ENCODE measurements around the gene CLP1.
"Not testable (repeated sequence)": the region's sequence is repeated elsewhere in the genome, so short reads cannot be mapped to it uniquely, and the experiment has no call there.

CLP1 gene

DNA sequence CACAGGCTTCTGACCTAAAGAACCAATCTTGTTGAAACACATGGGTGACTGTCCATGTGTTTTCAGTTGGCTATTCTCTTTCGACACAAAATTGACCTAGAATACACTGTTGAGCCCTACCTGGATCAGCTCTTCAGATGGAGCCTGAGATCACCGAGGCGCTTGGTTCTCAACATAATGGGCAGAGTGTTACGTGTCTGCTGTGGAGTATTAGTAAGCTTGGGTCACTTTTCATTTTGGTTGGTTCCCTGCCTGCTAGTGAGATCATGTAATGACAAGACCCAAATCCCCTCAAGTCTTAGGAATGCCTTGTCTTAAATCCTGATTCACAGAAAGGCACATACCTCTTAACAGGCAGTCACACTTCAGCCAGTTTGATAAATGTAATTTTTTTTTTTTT is 45.8 kb downstream of the CLP1 start:
- peaks cover 56% of the 10 kb centered on the region for H3K36me3 ChIP-seq (ENCODE audit: control insufficient read depth, low read length)
- H4K20me1 ChIP-seq (ENCODE audit: control insufficient read depth, insufficient read depth, low read depth, low read length) = no peaks in the 10 kb centered on the region
- no peak overlapping the region for H3K4me2 ChIP-seq (ENCODE audit: low read length)
- H3K4me3 ChIP-seq (ENCODE audit: low read length) = no peak overlapping the region
- no peak overlapping the region for H3K27ac ChIP-seq (ENCODE audit: low read depth, low read length)
- no peaks in the 10 kb centered on the region for H3K9me2 ChIP-seq (replicated peaks; ENCODE audit: control insufficient read depth, low read length)
- peaks cover 9% of the 10 kb centered on the region; the same call in 1 of the 2 replicates for H3F3A ChIP-seq (ENCODE audit: control insufficient read depth, insufficient read depth)
- H3K27me3 ChIP-seq (ENCODE audit: control insufficient read depth, low read length) = no peaks in the 10 kb centered on the region
- no peaks in the 10 kb centered on the region for H3K9me3 ChIP-seq (ENCODE audit: control insufficient read depth, insufficient read depth, low read length)
- TF ChIP-seq CTCF (IDR thresholded peaks at IDR 0.05; ENCODE audit: low read depth, low read length, poor library complexity, severe bottlenecking) (no peak), EZH2phosphoT487 (IDR thresholded peaks at IDR 0.05; ENCODE audit: borderline replicate concordance, low read length) (no peak)
- H3K79me2 ChIP-seq (ENCODE audit: control insufficient read depth, low read length) = no peaks in the 10 kb centered on the region
- H3K4me1 ChIP-seq (ENCODE audit: control insufficient read depth, low read length) = no peaks in the 10 kb centered on the region

DNA sequence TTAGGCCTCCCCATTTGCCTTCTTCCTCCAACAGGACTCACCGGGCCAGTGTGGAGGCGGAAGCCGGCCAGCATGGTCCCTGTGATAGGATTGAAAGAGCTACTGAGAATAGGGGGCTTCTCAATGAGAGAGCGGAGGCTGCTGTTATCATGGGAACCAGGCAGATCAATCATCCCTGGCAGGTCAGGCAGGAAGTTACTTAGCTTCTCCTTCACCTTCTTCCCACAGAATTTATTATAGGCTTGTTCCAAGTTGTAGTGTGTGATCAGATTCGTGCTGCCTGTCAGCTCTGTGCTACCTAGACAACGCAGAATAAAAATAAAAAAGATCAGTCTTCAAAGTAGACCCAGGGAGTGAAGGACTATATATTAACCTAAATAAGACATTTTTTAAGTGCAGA is 47.4 kb downstream of the CLP1 start:
- no peaks in the 10 kb centered on the region for H3K27me3 ChIP-seq (ENCODE audit: control insufficient read depth, low read length)
- TF ChIP-seq CTCF (IDR thresholded peaks at IDR 0.05; ENCODE audit: low read depth, low read length, poor library complexity, severe bottlenecking) (no peak), EZH2phosphoT487 (IDR thresholded peaks at IDR 0.05; ENCODE audit: borderline replicate concordance, low read length) (no peak)
- H3K27ac ChIP-seq (ENCODE audit: low read depth, low read length) = no peak overlapping the region
- no peaks in the 10 kb centered on the region for H4K20me1 ChIP-seq (ENCODE audit: control insufficient read depth, insufficient read depth, low read depth, low read length)
- no peaks in the 10 kb centered on the region for H3K4me1 ChIP-seq (ENCODE audit: control insufficient read depth, low read length)
- H3K79me2 ChIP-seq (ENCODE audit: control insufficient read depth, low read length) = no peaks in the 10 kb centered on the region
- no peaks in the 10 kb centered on the region for H3K9me3 ChIP-seq (ENCODE audit: control insufficient read depth, insufficient read depth, low read length)
- H3F3A ChIP-seq (ENCODE audit: control insufficient read depth, insufficient read depth) = peaks cover 9% of the 10 kb centered on the region; the same call in 1 of the 2 replicates
- no peak overlapping the region for H3K4me2 ChIP-seq (ENCODE audit: low read length)
- H3K36me3 ChIP-seq (ENCODE audit: control insufficient read depth, low read length) = peaks cover 40% of the 10 kb centered on the region
- H3K4me3 ChIP-seq (ENCODE audit: low read length) = no peak overlapping the region
- H3K9me2 ChIP-seq (replicated peaks; ENCODE audit: control insufficient read depth, low read length) = no peaks in the 10 kb centered on the region

DNA sequence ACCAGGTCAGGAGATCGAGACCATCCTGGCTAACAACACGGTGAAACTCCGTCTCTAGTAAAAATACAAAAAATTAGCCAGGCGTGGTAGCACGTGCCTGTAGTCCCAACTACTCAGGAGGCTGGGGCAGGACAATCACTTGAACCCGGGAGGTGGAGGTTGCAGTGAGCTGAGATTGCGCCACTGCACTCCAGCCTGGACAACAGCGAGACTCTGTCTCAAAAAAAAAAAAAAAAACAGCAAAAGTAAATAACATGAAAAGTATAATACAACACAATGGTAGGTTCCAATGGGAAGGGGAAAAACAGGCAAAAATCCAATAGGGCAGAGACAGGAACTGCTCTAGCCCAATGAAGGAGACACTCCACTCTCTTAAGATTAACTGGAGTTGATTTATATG is 47.9 kb downstream of the CLP1 start:
- peaks cover 37% of the 10 kb centered on the region for H3K36me3 ChIP-seq (ENCODE audit: control insufficient read depth, low read length)
- H3K27me3 ChIP-seq (ENCODE audit: control insufficient read depth, low read length); H3K4me1 ChIP-seq (ENCODE audit: control insufficient read depth, low read length); H4K20me1 ChIP-seq (ENCODE audit: control insufficient read depth, insufficient read depth, low read depth, low read length); H3K9me3 ChIP-seq (ENCODE audit: control insufficient read depth, insufficient read depth, low read length); H3F3A ChIP-seq (ENCODE audit: control insufficient read depth, insufficient read depth); H3K4me3 ChIP-seq (ENCODE audit: low read length); H3K27ac ChIP-seq (ENCODE audit: low read depth, low read length); H3K4me2 ChIP-seq (ENCODE audit: low read length); H3K9me2 ChIP-seq (replicated peaks; ENCODE audit: control insufficient read depth, low read length); H3K79me2 ChIP-seq (ENCODE audit: control insufficient read depth, low read length): not testable (repeated sequence)

DNA sequence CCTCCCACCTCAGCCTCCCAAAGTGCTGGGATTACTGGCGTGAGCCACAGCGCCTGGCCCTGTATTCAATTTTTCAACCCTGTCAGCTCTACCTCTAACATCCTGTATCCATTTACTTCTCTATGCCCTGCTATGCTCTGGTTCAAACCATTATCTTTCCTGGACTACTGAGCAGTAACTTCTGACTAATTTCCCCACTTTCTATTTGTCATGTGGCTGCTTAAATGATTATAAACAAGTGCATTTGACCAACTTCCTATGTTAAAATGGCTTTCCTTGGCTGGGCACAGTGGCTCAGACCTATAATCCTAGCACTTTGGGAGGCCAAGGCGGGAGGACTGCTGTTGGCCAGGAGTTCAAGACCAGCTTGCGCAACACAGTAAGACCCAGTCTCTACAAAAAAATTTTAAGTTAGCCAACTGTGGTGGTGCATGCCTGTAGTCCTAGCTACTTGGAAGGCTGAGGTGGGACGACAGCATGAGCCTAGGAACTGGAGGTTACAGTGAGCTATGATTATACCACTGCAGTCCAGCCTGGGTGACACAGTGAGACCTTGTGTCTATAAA is 52.3 kb downstream of the CLP1 start:
- Histone ChIP-seq H4K20me1 (ENCODE audit: control insufficient read depth, insufficient read depth, low read depth, low read length) (peaks cover 6% of the 10 kb centered on the region; the same call in 1 of the 2 replicates), H3K27me3 (ENCODE audit: control insufficient read depth, low read length) (no peaks in the 10 kb centered on the region), H3K9me2 (replicated peaks; ENCODE audit: control insufficient read depth, low read length) (no peaks in the 10 kb centered on the region), H3K4me2 (ENCODE audit: low read length) (no peak overlapping the region), H3K36me3 (ENCODE audit: control insufficient read depth, low read length) (peaks cover 22% of the 10 kb centered on the region), H3K4me3 (ENCODE audit: low read length) (no peak overlapping the region), H3K27ac (ENCODE audit: low read depth, low read length) (no peak overlapping the region), H3F3A (ENCODE audit: control insufficient read depth, insufficient read depth) (no peaks in the 10 kb centered on the region; the same call in 1 of the 2 replicates), H3K4me1 (ENCODE audit: control insufficient read depth, low read length) (peaks cover 26% of the 10 kb centered on the region), H3K79me2 (ENCODE audit: control insufficient read depth, low read length) (peaks cover 38% of the 10 kb centered on the region), H3K9me3 (ENCODE audit: control insufficient read depth, insufficient read depth, low read length) (no peaks in the 10 kb centered on the region)
- no peak for TF ChIP-seq CTCF (IDR thresholded peaks at IDR 0.05; ENCODE audit: low read depth, low read length, poor library complexity, severe bottlenecking)
- no peak for TF ChIP-seq EZH2phosphoT487 (IDR thresholded peaks at IDR 0.05; ENCODE audit: borderline replicate concordance, low read length)

All from DOHH2 (cell line).